Hippocampal formation (tissue), 2 donors: ENCODE data around the gene SMAP1.
"Not testable (repeated sequence)": the region's sequence is repeated elsewhere in the genome, so short reads cannot be mapped to it uniquely, and the experiment has no call there.

Source experiments
- DNase-seq, 2 donors: peaks; one replicate each; lab custom pipeline; 2025; lab: John Stamatoyannopoulos, UW

SMAP1 gene

DNA sequence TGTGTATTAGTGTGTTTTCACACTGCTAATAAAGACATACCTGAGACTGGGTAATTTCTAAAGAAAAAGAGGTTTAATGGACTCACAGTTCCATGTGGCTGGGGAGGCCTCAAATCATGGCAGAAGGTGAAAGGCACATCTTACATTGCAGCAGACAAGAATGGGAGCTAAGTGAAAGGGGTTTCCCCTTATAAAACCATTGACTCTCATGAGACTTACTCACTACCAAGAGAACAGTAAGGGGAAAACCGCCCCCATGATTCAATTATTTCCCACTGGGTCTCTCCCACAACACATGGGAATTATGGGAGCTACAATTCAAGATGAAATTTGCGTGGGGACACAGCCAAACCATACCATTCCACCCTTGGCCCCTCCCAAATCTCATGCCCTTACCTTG lies 73.1 kb downstream of the SMAP1 start:
- DNase-seq, result not testable (repeated sequence)

DNA sequence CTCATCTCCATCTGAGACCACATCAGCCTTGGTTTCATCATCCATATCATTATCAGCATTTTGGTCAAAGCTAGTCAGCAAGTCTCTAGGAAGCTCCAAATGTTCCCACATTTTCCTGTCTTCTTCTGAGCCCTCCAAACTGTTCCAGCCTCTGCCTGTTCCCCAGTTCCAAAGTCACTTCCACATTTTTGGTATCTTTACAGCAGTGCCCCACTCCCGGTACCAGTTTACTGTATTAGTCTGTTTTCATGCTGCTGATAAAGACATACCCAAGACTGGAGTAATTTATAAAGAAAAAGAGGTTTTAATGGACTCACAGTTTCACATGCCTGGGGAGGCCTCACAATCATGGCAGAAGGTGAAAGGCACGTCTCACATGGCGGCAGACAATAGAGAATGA lies 74.8 kb downstream of the SMAP1 start:
- not testable (repeated sequence) for DNase-seq

DNA sequence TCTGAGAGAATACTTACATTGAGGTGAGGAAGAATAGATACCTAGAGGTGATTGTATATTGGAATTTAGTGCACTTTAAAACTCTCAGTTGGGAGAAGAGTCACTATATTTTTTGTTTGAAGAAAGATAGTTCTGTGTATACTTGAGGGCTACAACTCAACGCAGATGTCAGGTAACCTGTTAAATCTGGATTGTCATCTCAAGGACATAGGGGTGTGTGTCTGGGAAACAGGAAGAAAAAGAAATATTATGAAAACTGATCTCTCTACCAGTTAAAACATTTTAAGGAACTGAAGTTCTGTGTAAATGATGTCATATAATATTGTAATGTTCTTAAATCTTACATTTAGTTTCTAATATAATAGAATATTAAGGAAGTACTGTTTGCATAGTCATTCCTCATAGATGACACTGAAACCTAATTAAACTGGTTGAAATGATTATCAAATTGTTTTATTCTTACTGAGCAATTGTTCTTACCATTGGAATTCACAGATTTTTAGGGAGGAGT lies 86.2 kb downstream of the SMAP1 start:
- no peak for DNase-seq

DNA sequence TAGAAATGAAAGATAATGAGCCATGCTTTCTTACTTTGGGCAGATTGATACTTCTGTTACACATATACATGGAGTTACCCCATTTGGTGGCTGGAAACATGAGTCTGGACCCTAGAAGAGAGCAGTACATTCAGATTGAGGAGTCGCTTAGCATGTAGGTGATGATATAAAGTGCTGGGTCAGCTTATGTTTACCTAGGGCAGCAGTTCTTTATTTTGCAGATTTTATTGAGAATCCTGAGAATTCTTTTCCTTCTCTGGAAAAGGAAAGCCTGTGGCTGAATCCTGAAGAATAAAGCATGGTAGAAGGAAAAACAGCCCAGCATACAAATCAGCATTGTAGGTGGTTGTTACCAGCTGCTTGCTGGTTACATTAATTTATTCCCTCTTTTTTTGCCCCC lies 91.2 kb downstream of the SMAP1 start:
- DNase-seq, result no peak

DNA sequence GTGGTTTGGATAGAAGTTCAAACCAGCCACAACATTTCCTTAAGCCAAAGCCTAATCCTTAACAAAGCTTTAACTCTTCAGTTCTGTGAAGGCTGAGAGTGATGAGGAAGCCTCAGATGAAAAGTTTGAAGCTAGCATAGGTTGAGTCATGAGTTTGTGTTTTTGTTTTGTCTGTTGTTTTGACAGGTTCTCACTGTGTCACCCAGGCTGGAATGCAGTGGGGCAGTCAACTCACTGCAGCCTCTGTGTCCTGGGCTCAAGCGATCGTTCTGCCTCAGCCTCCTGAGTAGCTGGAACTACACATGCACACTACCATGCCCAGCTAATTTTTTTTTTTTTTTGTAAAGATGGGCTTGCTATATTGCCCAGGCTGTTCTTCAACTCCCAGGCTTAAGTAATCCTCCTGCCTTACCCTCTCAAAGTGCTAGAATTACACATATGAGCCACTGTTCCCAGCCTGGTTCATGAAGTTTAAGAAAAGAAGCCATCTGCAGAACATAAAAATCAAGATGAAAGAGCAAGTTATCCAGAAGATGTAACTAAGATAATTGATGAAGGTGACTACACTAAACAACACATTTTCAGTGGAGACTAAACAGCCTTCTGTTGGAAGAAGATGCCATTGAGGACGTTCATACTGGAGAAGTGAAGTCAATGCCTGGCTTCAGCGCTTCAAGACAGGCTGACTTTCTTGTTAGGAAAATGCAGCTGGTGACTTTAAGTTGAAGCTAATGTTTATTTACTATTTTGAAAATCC lies 96.2 kb downstream of the SMAP1 start:
- DNase-seq, result no peak

DNA sequence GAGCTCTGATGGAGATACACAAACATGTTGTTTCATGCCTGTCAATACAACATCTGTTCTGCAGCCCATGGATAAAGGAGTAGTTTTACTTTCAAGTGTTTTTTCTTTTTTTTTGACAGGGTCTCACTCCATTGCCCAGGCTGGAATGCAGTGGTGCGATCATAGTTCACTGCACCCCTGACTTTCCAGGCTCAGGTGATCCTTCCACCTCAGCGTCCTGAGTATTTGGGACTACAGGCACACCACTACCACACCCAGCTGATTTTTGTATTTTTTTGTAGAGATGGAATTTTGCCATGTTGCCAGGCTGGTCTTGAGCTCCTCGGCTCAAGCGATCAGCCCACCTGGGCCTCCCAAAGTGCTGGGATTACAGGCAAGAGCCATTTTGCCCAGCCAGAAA lies 97.0 kb downstream of the SMAP1 start:
- DNase-seq, result no peak

DNA sequence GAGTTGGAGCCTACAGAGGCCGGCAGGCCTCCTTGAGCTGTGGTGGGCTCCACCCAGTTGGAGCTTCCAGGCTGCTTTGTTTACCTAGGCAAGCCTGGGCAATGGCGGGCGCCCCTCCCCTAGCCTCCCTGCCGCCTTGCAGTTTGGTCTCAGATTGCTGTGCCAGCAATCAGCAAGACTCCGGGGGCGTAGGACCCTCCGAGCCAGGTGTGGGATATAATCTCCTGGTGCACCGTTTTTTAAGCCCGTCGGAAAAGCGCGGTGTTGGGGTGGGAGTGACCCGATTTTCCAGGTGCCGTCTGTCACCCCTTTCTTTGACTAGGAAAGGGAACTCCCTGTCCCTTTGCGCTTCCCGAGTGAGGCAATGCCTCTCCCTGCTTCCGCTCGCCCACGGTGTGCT lies 103.7 kb downstream of the SMAP1 start:
- not testable (repeated sequence) for DNase-seq

DNA sequence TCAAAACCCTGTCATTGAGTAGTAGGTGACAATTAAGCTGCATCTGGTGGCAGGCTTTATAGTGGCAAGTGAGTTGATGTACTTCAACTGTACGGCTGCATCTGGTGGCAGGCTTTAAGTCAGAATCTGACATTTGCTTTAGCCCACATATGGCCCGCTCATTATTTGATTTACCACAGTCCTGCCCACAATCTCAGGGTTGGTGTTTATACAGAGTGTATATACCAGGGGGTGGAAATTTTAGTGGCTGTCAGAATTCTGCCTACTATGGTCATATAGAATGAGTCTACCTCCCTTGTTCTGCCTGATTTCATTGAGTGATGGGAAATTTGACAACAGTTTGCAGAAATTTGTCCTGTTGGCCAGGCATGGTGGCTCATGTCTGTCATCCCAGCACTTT lies 112.3 kb downstream of the SMAP1 start:
- DNase-seq, result no peak

DNA sequence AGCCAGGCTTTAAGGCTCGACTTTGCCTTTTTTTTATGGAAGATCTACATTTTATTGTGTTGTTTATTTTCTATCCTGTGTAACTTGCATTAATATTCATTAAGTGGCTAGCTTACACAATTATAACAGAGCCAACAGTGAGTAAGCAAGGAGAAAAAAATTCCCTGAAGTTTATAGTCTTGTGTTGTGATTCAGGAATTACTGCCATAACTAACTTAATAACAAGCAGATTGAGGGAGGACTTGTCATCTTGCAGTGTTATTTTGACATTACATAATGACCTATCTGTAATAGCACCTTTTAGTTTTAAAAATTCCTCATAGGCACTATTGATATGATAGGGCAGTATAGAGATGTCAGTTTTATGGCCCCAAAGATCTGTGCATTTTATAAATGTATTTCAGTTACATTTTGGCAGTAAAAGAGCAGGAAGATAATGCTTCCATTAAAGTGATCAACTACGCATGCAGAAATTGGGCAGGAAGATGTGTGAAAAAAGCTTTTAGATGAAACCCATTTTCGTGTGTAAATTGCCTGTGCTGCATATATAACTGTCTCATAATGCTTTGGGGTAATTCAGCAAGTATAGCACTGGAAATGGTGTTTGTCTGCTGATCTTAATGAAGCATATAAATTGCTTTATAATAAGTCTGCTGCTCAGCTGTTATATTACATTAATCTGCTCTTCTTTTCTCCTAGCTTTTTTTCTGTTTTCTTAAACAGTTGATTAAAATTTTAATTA lies 123.0 kb downstream of the SMAP1 start:
- no peak for DNase-seq

DNA sequence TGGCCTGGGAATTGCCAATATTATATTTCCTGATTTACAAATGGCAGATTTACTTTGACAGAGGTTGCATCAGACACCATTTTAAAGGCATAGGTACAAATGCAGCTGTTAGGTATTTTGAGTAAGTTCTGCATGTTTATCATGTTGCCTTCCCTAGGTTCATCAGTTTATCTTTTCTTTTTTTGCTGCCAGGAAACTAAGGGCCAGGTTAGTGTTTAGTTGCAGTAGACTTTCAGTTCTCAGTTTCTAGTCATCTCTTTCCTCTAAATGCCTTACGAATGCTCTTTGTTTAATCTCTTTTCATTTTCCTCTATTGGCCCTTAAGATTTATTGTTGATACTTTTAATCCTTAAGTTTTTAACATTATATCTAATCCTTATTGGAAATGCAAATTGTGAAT lies 129.9 kb downstream of the SMAP1 start:
- DNase-seq, result no peak

DNA sequence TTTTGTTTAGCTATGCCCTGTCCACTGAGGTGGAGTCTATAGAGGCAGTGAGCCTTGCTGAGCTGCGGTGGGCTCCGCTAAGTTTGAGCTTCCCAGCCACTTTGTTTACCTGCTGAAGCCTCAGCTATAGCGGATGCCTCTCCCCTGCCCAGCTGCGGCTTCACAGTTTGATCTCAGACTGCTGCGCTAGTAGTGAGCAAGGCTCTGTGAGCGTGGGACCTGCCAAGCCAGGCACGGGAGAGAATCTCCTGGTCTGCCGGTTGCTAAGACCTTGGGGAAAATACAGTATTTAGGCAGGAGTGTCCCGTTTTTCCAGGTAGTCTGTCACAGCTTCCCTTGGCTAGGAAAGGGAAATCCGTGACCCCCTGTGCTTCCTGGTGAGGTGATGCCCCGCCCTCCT lies 138.4 kb downstream of the SMAP1 start:
- DNase-seq, result no peak

DNA sequence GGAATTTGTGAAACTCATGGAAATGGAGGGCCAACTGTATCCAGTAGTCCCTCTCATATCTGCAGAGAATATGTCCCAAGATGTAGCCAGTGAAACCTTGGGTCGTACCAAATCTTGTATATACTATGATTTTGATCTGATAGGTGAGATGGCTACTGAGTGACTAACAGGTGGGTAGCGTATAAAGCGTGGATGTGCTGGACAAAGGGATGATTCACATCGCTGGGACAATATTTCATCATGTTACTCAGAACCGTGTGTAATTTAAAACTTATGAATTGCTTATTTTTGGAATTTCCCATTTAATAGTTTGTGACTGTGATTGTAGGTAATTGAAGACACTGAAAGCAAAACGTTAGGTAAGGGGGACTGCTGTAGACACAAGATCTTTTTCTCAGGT lies 144.1 kb downstream of the SMAP1 start:
- no peak for DNase-seq

DNA sequence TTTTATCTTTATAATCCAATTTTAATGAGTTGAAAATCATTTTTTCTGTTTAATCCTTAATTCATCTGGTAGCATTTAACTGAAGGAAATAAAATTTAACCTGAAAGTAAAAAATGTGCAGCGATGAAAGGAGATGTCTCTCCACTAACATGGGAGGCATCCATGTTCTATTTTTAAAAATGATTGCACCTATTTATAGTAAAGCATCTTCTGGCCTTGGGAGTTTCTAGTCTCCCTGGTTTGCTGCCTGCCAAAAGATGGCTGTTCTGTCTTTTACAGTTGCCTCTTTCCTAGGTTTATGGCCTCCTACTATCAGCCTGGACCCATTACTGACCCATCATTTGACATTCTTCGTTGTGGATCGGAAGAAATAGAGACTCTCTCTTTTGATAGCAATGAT lies 146.2 kb downstream of the SMAP1 start:
- no peak for DNase-seq

DNA sequence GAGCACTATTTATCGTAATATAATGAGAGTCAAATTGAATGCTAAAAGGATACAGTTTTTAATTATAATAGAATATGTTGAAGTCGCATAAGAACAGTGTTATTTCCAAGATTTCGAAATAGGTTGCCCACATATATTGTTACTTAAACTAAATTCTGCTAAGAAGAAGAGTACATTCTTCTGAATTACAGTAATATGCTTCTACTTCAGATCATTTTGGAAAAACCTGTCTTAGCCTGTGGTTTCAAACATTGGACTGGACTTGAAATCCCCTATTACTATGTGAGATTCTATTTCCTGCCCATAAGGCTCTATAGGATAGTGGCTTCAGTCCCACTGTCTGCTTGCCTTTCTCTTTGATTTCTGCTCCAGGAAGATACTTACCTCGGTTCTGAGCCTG lies 152.0 kb downstream of the SMAP1 start:
- DNase-seq, result no peak

DNA sequence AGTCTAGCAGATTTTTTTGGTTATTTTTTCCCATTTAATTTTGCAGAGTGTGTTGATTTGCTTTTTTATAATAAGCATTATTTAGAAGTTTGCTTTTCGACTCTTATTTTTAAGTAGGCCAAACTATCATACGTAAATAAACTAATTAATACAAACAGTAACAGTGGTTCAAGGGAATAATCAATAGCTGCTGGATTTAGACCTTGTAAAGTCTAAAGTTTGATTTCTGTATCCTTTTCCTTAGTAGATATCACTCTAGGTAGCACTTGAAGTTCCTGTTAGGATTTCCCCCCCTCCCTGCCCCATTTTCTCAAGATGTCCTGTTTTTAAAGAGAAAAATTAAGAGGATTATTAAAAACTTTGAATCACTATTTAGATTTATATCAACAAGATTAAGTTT lies 153.1 kb downstream of the SMAP1 start:
- DNase-seq, result no peak

DNA sequence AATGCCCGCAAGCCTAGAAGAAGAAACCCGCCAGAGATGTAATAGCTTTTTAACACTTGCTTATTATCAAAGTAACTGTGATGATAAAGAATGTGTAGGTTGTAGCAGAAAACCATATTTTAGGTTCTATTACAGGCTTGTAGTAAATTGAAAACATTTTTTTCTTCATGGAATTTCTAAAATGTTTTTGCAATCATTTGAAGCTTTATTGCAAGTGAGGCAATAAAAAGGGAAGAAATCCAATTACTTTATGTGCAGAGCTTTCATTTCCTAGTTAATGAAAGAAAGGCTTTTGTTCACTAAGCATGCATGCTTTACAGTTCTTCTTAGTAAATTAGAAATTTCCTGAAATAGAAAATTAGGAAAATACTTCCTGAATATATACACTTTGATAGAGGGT lies 154.1 kb downstream of the SMAP1 start:
- DNase-seq, result no peak

DNA sequence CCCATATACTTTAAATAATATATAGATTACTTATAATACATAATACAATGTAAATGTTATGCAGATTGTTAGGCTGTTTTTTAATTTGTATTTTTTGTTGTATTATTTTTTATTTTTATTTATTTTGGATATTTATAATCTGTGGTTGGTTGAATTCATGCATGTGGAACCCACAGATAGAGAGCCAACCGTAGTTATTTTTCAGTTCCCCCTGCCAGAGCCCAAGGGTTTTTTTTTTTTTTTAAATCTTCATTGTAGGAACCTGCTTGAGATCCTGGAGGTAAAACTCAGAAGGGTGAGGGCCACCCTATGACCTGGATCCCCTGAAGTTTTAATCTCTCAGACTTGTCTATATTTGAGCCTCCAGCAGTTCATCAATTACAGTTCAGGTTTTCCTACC lies 156.0 kb downstream of the SMAP1 start:
- no peak for DNase-seq

DNA sequence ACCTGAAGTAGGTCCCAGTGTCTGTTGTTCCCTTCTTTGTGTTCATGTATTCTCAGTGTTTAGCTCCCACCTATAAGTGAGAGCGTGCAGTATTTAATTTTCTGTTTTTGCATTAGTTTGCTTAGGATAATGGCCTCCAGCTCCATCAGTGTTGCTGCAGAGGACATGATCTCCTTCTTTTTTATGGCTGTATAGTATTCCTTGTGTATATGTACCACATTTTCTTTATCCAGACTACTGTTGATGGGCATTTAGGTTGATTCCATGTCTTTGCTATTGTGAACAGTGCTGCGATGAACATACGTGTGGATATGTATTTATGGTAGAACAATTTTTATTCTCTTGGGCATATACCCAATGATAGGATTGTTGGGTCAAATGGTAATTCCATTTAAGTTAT lies 163.7 kb downstream of the SMAP1 start:
- no peak for DNase-seq

DNA sequence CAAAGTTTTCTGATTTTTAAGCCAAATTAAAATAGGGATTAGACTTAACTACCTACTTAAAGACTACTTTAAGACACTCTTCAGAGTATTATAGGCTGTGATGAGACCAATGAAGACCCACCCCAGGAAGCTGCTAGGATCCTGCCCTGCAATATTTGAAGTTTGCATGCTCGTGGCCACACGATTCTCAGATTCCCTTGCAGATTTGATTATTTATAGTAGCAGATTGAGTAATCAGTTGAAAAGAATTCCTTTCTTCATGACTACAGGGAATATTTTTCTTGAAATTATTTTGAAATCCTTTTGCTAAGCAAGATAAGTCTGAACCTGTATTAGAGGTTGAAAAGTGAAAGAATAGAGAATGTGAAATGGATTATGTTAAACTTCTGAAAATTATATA lies 166.8 kb downstream of the SMAP1 start:
- no peak for DNase-seq

DNA sequence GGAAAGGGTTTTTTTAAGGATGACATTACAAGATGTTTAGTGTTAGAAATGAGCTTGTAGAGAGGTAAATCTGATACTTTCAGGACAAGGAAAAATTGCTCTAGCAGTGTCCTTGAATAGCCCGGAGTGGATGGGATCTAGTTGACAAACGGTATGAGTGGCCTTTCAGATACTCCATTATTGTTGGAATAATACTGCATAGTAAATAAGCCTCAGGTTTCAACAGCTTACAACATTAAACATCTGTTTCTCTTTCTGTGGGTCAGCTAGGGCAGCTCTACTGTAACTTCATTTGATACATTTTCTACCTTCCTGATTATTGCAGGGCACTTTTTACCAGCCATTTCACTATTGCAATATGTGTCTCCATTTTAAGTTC lies 171.2 kb downstream of the SMAP1 start:
- no peak for DNase-seq

DNA sequence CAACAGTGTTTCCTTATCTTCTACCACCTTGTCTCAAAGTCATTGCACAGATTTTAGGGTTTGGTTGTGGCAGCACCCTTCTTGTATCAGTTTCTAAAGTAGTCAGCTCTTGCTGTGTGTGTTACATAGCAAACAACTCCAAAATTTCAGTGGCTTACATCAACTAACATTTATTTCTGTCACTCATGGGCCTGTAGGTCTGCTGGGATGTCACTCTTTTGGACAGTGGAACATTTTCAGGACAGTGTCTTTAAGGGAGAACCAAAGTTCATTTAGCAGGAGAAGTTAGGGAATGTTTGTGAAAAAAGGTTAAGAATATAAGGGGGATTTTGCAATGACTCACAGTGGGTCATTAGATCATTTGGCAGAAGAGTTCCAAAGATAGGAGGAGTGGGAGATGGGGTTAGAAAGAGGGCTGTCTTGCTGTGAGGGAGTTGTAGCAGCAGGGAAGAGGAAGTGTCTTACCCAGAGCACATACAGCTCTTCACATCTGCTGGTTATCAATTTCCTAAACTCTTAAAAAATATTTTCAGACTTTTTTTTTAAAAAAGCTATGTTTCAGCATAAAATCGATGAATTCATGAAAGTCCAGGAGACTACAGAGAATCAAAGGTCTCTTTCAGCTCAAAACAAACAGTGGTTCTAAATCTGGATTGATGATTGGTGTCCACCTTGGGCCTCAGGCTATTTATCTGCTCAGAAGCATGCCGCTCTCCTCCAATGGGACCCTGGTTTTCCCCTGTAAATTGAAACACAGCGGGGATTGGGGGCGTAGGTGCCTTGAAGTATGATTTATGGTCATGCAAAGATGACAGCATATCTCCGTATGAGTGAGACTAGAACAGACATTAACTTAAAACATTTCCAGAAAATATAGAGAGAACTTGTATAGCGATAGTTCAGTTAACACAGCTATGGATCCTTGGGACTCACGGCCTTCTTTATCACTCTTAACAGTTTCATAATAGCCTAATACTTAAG lies 171.9 kb downstream of the SMAP1 start:
- DNase-seq, result no peak

DNA sequence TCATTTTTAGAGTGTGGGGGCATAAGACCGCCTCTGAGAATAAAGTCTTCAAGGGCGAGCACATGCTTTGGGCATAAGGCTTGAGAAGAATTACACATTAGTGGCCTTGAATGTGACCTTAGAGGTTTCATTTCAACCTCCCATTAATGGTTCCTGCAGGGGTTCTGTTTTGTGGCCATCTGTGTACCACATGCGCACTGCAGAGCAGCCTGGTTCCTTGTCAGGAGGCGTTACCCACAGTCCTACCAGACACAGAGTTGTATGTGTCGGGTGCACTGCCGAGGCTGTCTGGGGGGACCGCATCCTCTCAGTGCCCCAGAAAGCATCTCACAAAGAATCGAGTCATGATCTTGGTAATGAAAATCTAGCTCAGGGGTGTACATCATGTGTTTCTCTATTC lies 173.4 kb downstream of the SMAP1 start:
- no peak for DNase-seq
